ENCODE measurements around the gene PRM2. TPM values are rescaled to one million over a fixed set of nuclear protein-coding genes. Genes with fewer than 3 reads are reported as not detected.

The PRM2 gene
- total RNA-seq, 1 donor from 2014 or later, result not detected

DNA sequence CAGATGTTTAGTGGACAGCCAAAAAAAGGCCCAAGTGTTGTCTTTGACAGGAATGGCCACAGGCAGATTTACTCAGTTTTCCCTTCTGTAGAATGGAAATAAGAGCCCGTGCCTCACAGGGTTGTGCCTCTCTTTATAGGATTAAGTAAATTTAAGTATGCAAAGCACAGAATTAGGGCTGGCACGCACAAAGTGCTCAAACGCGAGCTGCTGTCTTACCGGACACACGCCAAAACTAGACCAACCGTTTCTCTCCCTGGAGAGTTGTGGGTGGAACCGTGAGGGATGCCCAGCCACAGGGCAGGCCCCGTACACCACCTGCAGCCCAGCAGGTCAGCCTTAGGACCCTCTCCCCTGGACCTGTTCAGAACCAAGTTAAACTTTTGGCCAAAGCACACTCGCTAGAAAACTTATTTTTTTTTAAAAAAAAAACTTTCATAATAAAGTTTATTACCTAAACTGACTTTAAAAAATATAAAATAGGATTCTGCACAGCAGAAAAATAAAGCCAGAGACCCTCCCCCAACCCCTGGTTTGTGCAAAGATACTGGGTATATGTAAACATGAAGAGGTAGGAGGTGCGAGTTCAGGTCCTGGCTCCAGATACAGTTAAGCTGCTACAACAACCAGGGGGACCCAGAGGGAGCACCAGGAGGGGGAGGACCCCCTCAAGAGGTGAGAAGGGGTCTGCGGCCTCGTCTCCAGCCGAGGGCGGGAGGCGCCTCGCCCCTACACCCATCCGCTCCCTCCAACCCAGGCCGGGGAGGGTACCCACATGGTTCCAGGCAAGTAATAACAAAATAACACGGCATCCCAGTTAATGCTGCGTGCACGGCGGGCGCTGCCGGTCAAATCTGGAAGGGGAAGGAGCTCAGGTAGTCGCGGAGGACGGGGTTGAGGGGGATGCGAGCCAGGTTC lies 22.0 kb downstream of the PRM2 start:
- no peak overlapping the region for H3K27ac Mint-ChIP-seq (ENCODE audit: unreplicated experiment)
- peaks cover 16% of the 10 kb centered on the region for H3K27me3 Mint-ChIP-seq (ENCODE audit: unreplicated experiment)

DNA sequence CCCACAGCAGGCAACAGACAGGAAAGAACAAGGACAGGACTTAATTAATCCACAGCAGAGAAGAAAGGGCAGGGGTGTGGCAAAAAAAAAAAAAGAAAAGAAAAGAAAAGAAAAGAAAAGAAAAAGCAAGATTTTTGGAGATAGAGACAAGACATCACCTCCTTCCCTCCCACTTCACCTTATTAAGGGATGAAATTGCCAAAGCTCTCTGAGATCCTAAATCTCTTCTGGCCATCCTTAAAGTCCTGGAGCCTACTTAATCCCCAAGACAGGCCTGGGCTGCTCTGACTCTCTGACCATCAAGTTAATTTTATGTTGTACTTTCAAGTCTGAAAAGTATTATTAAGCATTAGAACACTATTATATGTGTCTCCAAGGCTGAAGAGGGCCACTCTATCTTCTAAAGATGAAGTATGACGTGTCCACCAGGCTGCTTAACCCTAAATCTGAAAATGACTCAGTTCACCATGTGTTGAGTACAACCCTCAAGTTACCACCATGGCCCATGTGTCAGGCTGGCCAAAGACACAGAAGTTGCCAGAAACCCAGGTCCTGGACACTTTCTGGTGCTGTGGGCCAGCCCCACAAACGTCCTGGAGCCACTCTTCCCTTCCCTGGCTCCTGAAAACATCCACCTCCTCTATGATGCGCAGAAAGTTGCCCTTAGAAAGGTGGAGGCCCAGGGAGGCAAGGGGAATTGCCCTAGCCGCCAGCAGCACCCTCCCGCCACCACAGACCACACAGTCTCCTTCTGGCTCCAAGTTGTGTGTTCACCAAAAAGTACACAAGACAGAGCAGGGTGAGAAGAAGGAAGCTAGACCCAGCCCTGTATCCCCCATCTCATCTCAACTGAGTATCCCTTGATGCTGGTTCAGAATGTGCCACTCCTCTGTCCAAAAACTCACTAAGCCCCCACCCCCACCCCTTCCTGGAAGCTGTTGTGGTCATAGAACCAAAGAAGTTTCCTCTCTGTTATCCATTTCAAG lies 23.0 kb downstream of the PRM2 start:
- no peak for DNase-seq
- H3K4me3 Mint-ChIP-seq (ENCODE audit: unreplicated experiment), result peak overlapping the region; percentile 78
- no peaks in the 10 kb centered on the region for H3K36me3 Mint-ChIP-seq (ENCODE audit: unreplicated experiment)
- TF ChIP-seq, protein P1, sequence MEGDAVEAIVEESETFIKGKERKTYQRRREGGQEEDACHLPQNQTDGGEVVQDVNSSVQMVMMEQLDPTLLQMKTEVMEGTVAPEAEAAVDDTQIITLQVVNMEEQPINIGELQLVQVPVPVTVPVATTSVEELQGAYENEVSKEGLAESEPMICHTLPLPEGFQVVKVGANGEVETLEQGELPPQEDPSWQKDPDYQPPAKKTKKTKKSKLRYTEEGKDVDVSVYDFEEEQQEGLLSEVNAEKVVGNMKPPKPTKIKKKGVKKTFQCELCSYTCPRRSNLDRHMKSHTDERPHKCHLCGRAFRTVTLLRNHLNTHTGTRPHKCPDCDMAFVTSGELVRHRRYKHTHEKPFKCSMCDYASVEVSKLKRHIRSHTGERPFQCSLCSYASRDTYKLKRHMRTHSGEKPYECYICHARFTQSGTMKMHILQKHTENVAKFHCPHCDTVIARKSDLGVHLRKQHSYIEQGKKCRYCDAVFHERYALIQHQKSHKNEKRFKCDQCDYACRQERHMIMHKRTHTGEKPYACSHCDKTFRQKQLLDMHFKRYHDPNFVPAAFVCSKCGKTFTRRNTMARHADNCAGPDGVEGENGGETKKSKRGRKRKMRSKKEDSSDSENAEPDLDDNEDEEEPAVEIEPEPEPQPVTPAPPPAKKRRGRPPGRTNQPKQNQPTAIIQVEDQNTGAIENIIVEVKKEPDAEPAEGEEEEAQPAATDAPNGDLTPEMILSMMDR (IDR thresholded peaks at IDR 0.05; ENCODE audit: partially characterized antibody, unreplicated experiment), result no peak
- no peak overlapping the region for H3K27ac Mint-ChIP-seq (ENCODE audit: unreplicated experiment)
- H3K9me3 Mint-ChIP-seq (ENCODE audit: unreplicated experiment), result peaks cover 13% of the 10 kb centered on the region
- H3K27me3 Mint-ChIP-seq (ENCODE audit: unreplicated experiment), result peaks cover 16% of the 10 kb centered on the region
- peaks cover 13% of the 10 kb centered on the region for H3K4me1 Mint-ChIP-seq (ENCODE audit: low read depth, unreplicated experiment)

More for the DNA sequence above, 22.0 kb downstream of the PRM2 start:
- DNase-seq, result no peak
- no peaks in the 10 kb centered on the region for H3K36me3 Mint-ChIP-seq (ENCODE audit: unreplicated experiment)
- H3K4me3 Mint-ChIP-seq (ENCODE audit: unreplicated experiment), result peak overlapping the region; percentile 78
- peaks cover 13% of the 10 kb centered on the region for H3K4me1 Mint-ChIP-seq (ENCODE audit: low read depth, unreplicated experiment)
- TF ChIP-seq, protein P1 (IDR thresholded peaks at IDR 0.05; ENCODE audit: partially characterized antibody, unreplicated experiment), result no peak
- H3K9me3 Mint-ChIP-seq (ENCODE audit: unreplicated experiment), result peaks cover 8% of the 10 kb centered on the region

DNA sequence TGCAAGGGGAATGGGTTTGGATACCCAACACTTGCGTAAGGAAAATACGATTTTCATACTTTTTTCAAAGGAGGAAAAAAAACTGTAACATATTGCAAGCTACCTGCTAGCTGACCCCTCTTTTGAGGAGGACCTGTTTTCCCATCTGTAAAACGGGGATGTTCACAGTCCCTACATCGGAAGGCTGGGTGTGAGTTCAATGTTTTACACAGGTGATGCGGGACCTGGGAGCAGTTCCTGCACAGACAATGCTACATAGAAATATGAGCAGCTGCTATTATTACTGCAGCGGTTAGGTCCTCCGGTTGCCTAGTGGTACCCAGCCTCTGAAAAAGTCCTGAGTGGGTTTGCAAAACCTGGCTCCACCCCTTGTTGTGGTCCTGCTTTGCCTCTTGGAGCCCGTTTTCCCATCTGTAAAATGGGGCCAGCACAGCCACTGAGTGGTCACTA lies 23.8 kb downstream of the PRM2 start:
- TF ChIP-seq, protein P1 (IDR thresholded peaks at IDR 0.05; ENCODE audit: partially characterized antibody, unreplicated experiment), result no peak
- H3K27ac Mint-ChIP-seq (ENCODE audit: unreplicated experiment), result no peak overlapping the region
- DNase-seq, result no peak
- H3K27me3 Mint-ChIP-seq (ENCODE audit: unreplicated experiment), result peaks cover 11% of the 10 kb centered on the region
- H3K4me3 Mint-ChIP-seq (ENCODE audit: unreplicated experiment), result peak overlapping the region; percentile 44
- H3K4me1 Mint-ChIP-seq (ENCODE audit: low read depth, unreplicated experiment), result peaks cover 13% of the 10 kb centered on the region
- H3K36me3 Mint-ChIP-seq (ENCODE audit: unreplicated experiment), result no peaks in the 10 kb centered on the region
- H3K9me3 Mint-ChIP-seq (ENCODE audit: unreplicated experiment), result peaks cover 13% of the 10 kb centered on the region

DNA sequence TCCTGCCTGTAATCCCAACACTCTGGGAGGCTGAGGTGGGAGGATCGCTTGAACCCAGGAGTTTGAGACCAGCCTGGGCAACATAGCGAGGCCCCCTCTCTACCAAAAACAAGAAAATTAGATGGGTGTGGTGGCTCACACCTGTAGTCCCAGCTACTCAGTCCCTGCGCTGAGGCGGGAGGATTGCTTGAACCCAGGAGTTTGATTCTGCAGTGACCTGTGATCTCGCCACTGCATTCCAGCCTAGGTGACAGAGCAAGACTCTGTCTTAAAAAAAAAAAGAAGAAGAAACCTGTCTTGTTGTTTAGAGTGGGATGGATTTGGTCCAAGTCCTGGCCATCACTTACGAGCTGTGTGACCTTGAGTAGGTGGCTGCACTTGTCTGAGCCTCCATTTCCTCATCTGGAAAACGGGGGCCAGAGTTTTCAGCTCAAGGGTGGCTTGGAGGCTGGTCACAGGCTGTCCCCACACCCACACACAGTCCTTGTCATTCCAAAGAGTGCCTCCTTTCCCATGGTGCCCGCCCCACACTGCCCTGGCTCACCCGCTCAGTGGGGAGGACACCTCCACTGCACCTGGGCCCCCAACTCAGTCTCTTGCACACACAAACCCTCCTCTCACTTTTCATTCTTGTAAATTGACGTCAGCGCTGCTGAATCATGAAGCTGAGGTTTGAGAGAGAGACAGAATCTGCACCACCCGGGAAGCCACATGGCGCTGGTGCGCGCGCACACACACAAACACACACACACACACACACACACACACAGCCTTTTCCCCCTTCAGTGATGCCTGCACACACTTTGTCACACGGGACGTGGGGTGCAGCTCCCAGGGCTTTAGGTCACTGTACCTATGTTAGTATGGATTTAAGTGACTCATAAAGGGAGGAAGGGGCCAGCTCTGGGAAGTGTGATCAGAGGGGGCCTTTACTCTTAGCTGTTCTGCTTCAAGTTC lies 24.5 kb downstream of the PRM2 start:
- H3K9me3 Mint-ChIP-seq (ENCODE audit: unreplicated experiment), result peaks cover 9% of the 10 kb centered on the region
- H3K27ac Mint-ChIP-seq (ENCODE audit: unreplicated experiment), result no peak overlapping the region
- no peaks in the 10 kb centered on the region for H3K36me3 Mint-ChIP-seq (ENCODE audit: unreplicated experiment)
- H3K4me1 Mint-ChIP-seq (ENCODE audit: low read depth, unreplicated experiment), result peaks cover 11% of the 10 kb centered on the region
- peaks cover 6% of the 10 kb centered on the region for H3K27me3 Mint-ChIP-seq (ENCODE audit: unreplicated experiment)
- H3K4me3 Mint-ChIP-seq (ENCODE audit: unreplicated experiment), result no peak overlapping the region
- no peak for DNase-seq
- TF ChIP-seq, protein P1 (IDR thresholded peaks at IDR 0.05; ENCODE audit: partially characterized antibody, unreplicated experiment), result no peak

Data from glutamatergic neuron (in vitro differentiated cells).